ENCODE data around the gene TRIM24.
"Not testable (repeated sequence)": the region's sequence is repeated elsewhere in the genome, so short reads cannot be mapped to it uniquely, and the experiment has no call there.

Gene TRIM24

DNA sequence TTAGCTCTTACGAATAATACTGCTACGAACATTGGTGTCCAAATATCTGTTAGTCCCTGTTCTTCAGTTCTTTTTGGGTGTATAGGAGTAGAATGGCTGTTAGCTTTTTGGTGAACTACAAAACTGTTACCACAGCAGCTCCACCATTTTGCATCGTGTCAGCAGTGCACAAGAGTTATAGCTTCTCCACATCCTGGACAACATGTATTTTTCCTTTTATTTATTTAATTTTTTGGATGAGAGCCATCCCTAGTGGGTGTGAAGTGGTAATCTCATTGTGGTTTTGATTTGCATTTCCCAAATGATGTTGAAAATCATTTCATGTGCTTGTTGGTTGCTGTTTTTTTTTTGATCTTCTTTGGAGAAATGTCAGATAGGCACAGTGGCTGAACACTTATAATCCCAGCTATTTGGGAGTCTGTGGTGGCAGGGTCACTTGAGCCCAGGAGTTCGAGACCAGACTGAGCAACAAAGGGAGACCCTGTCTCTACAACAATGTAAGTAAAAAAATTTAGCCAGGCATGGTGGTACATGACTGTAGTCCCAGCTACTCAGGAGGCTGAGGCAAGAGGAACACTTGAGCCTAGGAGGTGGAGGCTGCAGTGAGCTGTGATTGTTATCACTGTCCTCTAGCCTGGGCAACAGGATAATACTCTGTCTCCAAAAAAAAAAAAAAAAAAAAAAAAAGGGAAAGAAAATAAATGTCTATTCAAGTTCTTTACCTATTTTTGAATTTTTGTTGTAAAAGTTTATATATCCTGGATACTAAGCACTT is 31.7 kb downstream of the TRIM24 start:
- no peak for FAIRE-seq

DNA sequence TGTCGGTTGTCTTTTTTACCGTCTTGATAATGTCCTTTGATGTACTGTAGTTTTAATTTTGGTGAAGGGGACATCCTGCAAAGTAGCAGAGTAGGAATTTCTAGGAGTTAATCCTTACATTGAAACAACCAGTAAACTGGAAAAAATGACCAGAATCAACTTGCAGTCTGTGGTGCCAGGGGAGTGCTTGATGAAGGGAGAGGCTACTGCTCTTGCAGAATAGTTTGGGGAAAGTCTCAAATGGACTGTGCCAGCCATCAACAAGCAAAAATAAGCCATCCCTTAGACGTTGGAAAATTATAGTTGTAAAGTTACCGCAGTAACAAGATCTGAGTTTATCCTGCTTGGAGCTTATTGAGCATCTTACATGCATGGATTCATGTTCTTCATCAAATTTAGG is 32.4 kb downstream of the TRIM24 start:
- FAIRE-seq: no peak
- no peak for DNase-seq (ENCODE audit: insufficient read length, low spot score)

More for the DNA sequence above, 31.7 kb downstream of the TRIM24 start:
- no peak for DNase-seq (ENCODE audit: insufficient read length, low spot score)

DNA sequence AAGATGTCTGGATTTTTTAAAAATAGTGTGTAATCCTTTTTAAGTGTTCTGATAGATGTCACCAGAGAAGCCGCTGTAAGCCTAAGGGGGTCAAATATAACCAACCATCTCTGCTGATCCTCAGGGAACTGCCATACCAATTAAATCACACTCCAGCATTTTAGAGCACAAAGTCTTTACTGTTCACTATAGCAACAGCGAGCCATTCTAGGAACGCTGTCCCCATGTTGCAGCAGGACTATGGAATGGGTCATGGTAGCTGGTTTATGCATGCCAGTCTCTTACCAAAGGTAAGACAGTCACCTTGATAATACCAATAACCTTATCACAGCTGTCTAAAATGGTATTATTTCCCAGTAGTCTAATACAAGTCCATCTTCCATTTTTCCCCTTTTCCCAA is 33.5 kb downstream of the TRIM24 start:
- FAIRE-seq: no peak
- DNase-seq (ENCODE audit: insufficient read length, low spot score): no peak

DNA sequence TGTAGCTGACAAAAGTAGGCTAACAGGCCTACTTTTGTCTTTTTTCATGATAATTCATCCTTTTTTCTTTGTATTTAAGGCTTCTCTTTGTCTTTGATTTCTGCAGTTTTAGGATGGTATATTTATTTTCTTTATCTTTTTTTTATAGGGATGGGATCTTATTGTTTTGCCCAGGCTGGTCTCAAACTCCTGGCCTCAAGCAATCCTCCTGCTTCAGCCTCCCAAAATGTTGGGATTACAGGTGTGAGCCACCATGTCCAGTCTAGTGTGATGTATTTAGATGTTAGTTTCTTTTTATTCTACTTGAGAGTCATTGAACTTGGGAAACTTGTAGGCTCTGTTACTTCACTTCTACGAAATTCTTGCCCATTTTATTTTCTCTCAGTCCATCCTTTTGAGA is 35.4 kb downstream of the TRIM24 start:
- DNase-seq (ENCODE audit: insufficient read length, low spot score): no peak

DNA sequence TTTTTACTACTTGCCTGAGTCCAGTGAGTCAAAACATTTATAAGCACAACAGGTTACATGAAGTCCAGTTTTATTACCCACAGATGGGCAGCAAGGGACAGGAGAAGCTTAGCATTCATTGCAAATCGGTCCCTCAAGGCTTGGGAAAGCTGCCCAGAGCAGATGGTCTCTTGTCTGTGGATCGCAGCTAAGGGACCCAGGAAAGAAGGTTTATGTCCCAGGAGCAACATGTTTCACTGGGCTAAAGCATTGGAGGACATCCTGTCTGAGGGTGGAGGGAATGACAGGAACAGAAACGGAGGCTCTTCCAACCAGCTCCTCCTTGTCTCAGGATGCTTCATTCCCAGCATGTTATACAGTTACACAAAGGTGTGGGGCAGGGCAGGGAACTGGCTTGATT is 39.3 kb downstream of the TRIM24 start:
- FAIRE-seq: no peak
- no peak for DNase-seq (ENCODE audit: insufficient read length, low spot score)

More for the DNA sequence above, 35.4 kb downstream of the TRIM24 start:
- no peak for FAIRE-seq

DNA sequence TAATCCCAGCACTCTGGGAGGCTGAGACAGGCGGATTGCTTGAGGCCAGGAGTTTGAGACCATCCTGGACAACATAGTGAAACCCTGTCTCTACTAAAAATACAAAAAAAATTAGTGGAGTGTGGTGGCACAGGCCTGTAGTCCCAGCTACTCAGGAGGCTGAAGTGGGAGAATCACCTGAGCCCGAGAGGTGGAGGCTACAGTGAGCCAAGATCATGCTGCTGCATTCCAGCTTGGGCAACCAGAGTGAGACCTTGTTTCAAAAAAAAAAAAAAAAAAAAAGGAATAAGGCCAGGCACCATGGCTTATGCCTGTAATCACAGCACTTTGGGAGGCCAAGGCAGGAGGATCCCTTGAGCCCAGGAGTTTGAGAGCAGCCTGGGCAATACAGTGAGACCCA is 40.2 kb downstream of the TRIM24 start:
- not testable (repeated sequence) for DNase-seq (ENCODE audit: insufficient read length, low spot score); FAIRE-seq

DNA sequence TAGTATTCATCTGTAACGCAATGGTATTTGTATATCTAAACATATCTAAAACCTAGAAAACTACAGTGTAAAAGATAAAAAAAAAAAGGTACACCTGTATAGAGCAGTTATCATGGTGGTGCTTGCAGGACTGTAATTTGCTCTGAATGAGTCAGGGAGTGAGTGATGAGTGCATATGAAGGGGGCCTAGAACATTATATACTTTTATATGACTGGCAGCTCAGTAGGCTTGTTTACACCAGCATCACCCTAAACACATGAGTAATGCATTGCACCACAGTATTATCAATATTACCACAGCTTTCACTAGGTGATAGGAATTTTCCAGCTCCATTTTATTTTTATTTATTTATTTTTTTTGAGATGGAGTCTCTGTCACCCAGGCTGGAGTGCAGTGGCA is 40.8 kb downstream of the TRIM24 start:
- DNase-seq (ENCODE audit: insufficient read length, low spot score): no peak
- no peak for FAIRE-seq

DNA sequence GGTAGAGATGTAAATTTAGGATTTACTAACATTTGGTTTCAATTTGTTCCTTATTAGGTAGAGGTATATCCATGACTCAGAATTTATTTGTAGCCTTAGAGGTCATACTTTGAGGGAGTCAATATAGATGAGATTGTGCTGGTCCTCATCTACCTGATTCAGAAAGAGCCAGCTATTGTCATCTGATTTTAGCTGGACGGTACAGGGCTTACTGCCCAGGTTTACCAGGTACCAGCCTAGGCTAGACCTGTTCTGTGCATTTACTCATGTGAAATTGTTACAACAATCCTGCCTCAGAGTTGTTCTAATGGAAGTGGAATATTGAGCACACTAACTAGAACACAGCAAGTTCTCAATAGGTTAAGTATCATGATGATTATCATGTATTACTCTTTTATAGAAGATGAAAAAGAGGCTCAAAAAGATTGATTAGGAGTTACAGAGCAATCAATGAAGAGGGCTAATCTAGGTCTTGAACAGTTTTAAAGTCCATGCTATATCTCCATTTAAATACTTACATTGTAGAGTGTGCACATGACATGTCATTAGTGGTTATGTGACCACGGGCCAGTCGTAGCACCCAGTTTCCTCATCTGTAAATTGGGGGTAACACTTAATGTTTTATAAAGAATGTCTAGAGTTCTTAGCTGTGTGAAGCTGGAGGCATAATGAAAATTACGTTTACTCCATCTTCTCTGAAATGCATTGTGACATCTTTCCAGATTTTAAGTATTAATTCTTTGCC is 42.1 kb downstream of the TRIM24 start:
- no peak for FAIRE-seq
- DNase-seq (ENCODE audit: insufficient read length, low spot score): no peak

DNA sequence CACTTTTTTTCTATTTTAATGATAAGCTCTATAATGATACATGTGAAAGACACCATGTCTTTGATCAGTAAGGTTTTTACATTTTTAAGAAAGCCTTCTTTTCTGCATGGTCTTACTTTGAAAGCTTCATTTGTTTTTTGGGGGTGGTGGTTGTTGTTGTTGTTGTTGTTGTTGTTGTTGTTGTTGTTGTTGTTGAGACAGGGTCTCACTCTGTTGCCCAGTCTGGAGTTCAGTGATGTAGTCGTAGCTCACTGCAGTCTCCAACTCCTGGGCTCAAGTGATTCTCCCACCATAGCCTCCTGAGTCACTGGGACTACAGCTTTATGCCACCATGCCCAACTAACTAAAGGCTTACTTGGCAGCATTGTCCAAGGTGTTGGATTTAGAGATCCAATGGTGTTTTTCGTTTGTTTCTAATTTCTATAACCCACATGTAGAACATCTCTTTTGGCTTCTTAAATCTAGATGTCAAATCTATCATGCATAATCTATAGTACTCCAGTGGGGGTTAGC is 45.4 kb downstream of the TRIM24 start:
- DNase-seq (ENCODE audit: insufficient read length, low spot score) (no peak), FAIRE-seq (no peak)

DNA sequence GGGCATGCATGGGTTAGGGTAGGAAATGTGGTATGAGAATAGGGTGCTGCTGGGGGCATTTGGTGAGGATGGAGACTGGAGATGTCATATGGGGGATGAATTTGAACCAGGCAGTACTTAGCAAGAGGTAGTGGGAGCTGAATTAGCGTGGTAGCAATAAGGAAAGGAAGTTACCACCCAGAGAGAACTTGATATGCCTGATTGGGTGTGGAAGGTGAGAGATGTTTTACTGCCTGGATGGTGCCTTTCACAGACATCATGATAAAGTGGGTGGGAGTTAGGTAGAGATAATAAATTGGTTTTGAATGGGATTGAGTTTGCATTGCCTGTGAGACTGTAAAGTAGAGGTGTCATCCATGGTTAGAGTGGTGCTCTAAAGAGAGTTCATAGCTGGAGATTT is 46.7 kb downstream of the TRIM24 start:
- DNase-seq (ENCODE audit: insufficient read length, low spot score): no peak
- no peak for FAIRE-seq

DNA sequence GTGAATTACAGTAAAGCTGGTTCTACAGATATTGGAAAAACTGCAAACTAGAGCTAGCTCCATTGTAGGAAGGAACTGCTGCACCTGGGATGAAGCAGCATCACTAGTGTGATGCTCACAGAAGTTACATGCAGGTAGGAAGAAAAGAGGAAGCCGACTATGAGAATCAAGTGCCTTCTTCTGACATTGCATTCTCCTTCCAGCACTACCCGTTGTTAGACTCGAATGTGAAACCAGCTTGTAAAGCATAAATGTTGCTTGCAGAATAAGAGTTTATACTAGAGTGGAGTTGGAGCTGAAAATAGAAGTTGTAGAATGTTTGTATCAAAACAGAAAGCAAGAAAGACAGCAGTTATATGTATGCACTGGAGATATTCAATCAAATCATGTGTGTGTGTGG is 49.9 kb downstream of the TRIM24 start:
- no peak for FAIRE-seq
- DNase-seq (ENCODE audit: insufficient read length, low spot score): no peak

DNA sequence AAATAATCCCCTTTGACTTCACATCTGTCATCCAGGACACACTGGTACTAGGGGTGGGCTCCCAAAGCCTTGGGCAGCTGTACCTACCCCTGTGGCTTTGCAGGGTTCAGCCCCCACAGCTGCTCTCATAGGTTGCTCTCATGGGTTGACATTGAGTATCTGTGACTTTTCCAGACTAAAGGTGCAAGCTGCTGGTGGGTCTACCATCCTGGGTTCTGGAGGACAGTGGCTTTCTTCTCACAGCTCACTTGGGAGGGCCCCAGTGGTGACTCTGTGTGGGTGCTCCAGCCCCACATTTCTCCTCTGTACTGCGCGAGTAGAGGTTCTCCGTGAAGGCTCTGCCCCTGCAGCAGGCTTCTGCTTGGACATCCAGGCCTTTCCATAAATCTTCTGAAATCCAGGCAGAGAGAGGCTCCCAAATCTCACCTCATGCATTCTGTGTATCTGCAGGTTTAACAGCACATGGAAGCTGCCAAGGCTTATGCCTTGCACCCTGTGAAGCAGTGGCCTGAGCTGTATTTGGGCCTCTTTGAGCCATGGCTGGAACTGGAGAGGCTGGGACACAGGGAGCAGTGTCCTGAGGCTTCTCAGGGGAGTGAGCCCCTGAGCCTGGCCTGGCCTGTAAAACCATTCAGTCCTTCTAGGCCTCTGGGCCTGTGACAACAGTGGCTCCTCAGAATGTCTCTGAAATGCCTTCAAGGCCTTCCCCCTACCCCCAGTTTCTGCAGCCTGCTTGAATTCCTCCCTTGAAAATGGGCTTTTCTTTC is 52.2 kb downstream of the TRIM24 start:
- no peak for FAIRE-seq
- DNase-seq (ENCODE audit: insufficient read length, low spot score): no peak

DNA sequence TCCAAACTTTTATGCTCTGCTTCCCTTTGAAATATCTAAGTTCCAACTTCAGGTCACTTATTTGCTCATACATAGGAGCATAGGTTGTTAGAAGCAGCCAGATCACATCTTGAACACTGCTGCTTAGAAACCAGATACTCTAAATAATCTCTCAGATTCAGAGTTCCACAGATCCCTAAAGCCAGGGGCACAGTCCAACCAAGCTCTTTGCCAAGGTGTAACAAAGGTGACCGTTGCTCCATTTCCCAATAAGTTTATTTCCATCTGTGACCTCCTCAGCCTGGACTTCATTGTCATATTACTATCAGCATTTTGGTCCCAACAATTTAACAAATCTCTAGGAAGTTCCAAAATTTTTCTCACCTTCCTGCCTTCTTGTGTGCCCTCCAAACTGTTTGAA is 52.8 kb downstream of the TRIM24 start:
- FAIRE-seq (no peak), DNase-seq (ENCODE audit: insufficient read length, low spot score) (no peak)

DNA sequence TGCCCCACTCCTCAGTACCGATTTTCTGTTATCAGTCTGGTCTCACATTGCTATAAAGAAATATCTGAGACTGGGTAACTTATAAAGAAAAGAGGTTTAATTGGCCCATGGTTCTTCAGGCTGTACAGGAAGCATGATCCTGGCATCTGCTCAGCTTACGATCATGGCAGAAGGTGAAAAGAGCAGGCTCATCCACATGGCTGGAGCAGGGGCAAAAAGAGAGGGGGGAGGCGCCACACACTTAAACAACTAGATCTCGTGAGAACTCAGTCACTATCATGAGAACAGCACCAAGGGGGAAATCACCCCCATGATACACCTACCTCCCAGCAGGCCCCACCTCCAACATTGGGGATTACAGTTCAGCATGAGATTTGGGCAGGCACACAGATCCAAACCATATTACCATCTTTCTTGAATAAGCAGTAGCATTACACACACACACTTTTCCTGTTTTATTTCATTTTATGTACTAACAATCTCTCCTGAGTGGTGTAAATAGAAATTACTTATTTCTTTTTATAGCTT is 53.3 kb downstream of the TRIM24 start:
- FAIRE-seq (no peak), DNase-seq (ENCODE audit: insufficient read length, low spot score) (no peak)

DNA sequence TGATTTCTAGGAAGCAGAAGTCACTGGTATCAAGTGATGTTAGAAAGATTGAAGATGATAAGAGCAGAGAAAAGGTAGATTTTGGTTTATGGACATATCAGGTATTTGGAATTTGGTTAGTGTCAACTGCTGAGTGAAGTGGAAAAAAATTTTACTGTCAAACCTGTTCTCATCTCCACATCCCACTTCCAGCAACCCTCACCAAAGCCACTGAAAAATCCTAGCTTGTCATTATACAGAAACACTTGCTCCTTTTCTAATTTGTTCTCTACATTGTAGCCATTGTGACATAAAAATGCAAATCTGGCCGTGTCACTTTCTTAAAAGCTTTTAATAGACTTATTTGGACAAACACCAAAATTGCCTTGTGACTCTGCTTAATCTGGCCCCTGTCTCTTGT is 54.0 kb downstream of the TRIM24 start:
- FAIRE-seq (no peak), DNase-seq (ENCODE audit: insufficient read length, low spot score) (no peak)

DNA sequence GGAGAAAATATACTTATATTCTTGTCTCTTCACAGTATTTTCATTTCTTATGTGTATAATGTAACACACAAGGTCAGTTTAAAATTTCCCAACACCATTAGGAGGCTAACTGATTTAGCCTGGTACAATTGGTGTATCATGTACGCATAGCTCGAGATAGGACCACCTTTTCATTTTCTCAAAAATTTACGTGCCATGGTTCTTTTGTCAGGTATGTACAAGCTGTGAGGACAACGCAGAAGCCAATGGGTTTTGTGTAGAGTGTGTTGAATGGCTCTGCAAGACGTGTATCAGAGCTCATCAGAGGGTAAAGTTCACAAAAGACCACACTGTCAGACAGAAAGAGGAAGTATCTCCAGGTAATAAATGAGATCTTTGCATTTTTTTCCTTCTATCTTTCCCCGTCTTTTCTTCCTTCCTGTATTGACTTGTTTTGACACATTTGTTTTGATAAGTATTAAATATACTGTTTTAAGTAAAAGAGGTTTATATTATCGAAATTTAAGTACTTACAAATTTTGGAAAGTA is 55.0 kb downstream of the TRIM24 start:
- DNase-seq (ENCODE audit: insufficient read length, low spot score) (no peak), FAIRE-seq (peak; percentile 73)

DNA sequence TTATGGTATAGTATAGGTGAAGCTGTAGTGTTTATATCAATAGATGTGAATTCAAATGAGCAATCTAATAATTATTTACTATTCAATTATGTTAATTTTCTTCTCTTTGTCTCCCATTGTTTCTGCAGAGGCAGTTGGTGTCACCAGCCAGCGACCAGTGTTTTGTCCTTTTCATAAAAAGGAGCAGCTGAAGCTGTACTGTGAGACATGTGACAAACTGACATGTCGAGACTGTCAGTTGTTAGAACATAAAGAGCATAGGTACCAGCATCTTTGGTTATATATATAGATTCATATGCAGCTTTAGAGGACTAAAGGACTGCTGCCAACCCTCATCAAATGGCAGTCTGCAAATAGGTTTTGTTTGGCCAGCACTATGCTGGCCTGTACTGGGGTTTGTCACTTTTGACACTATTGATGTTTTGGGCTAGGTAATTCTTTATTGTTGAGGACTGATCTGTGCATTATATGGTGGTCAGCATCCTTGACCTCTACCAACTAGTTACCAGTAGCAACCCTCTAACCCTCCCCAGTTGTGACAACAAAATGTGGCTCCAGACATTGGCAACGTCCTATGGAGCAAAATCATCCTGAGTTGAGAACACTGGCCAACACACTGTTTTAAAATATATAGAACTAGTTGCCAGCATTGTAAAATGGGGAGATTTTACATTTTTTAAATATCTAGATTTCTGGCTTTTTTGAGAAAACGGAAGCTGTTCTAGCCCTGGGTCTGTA is 59.2 kb downstream of the TRIM24 start:
- FAIRE-seq (no peak), DNase-seq (ENCODE audit: insufficient read length, low spot score) (no peak)

DNA sequence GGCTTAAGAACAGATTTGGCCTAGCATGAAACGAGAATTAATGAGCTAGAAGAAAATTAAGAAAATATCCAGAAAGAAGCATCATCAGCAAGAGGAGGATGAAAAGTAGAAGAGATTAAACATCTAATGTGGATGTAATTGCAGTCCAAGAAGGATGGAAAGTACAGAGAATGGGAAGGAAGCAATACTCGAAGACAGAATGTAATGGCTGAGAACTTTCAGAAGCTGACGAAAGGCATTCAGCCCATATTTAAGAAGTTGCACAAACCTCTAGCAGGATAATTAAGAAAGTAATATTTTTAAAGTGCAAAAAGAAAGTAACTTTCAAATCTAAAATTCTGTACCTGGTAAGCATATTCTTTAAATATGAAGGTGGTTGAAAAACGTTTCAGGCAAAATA is 60.7 kb downstream of the TRIM24 start:
- DNase-seq (ENCODE audit: insufficient read length, low spot score): no peak
- no peak for FAIRE-seq

DNA sequence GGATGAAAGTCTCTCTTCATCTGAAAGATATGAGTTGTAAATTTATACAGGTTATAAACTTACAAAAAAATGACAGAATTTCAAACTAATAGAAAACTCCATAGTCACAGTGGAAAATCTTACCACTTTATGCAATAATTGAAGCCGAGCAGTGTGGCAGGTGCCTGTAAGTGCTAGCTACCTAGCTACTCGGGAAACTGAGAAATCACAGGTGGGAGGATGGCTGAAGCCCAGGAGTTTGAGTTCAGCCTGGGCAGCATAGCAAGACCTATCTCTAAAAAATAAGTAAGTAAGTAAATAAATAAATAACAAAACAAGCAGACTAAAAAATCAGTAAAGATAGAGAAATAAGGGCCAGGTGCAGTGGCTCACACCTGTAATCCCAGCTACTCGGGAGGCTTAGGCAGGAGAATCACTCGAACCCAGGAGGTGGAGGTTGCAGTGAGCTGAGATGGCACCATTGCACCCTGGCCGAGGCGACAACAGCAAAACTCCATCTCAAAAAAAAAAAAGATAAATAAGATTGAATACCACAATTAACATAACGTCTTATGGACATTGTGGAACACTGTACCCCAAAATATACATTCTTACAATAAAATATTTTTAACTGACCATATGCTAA is 61.9 kb downstream of the TRIM24 start:
- no peak for DNase-seq (ENCODE audit: insufficient read length, low spot score)
- FAIRE-seq: no peak

DNA sequence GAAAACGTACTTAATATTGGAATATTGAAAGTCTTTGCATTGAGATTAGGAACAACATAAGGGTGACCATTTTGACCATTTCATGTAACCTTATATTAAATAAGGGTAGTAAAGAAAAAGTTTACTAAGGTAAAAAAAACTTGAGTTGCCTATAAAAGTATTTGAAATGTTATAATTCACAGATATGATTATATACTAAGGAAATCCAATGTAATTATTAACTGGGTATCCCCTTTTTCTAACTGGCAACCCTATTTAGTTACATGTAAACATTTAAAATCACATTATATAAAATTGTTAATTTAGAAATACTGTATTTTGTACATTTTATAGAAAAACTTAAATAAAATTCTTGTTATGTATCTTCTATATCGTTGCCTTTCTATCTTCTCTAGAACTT is 64.2 kb downstream of the TRIM24 start:
- FAIRE-seq (no peak), DNase-seq (ENCODE audit: insufficient read length, low spot score) (no peak)
